SK-N-SH (cell line): ENCODE measurements around the gene EFEMP2. TPM values are rescaled to one million over a fixed set of nuclear protein-coding genes. Genes with fewer than 3 reads are reported as not detected.
"Not testable (repeated sequence)": the region's sequence is repeated elsewhere in the genome, so short reads cannot be mapped to it uniquely, and the experiment has no call there.

Experiments used
- CTCF ChIA-PET: fragments of 300-600, 350-600 bp; formaldehyde crosslinking; extraction: SDS; loops from one replicate; lab custom pipeline; 2021; lab: Yijun Ruan, JAX
- POLR2A ChIA-PET: fragments of 350-600 bp; sonication (Branson Sonifier 250); formaldehyde crosslinking; extraction: SDS; loops from one replicate; lab custom pipeline; 2020; ENCODE audit warnings: antibody characterized with exemption, inconsistent platforms; lab: Yijun Ruan, JAX
- DNase-seq: peaks from one replicate; pipeline ENCODE4 v3.0.0; 2012
- H2AFZ ChIP-seq: fragments of 200-600 bp; sonication (generic); 2 replicates; pipeline ENCODE4 v1.8.1; 2016; ENCODE audit warnings: antibody characterized with exemption, mild to moderate bottlenecking, low read depth
- H3F3A ChIP-seq: fragments of 200-600 bp; sonication (generic); replicated peaks from 2 replicates; pipeline ENCODE3; 2016; ENCODE audit warnings: antibody characterized with exemption, mild to moderate bottlenecking; ENCODE audit not compliant: insufficient read depth
- H3K27ac ChIP-seq, 2 experiments: fragments of 200-500 bp in 1 of 2; fragments of 200-600 bp in 1 of 2; sonication (Bioruptor generic) in 1 of 2; sonication (generic), shearing (Covaris generic) in 1 of 2; 2 replicates each; pipeline versions ENCODE4 v1.5.1 to v1.6.1; 2014 to 2016; ENCODE audit warnings: low read depth in 2 of 2, inconsistent platforms in 1 of 2, low read length in 1 of 2, mild to moderate bottlenecking in 1 of 2, mixed read lengths in 1 of 2
- H3K27me3 ChIP-seq: fragments of 200-600 bp; sonication (generic), shearing (Covaris generic); 2 replicates; pipeline ENCODE4 v1.6.1; 2016; ENCODE audit warnings: mixed run types; ENCODE audit not compliant: insufficient read depth
- H3K36me3 ChIP-seq, 2 experiments: fragments of 200-500 bp in 1 of 2; fragments of 200-600 bp in 1 of 2; sonication (Bioruptor generic) in 1 of 2; sonication (generic) in 1 of 2; replicated peaks in 1 of 2; 2 replicates each; pipeline versions ENCODE3 to v1.5.1; 2014 to 2016; ENCODE audit warnings: low read length in 1 of 2, mild to moderate bottlenecking in 1 of 2; ENCODE audit not compliant: insufficient read depth in 2 of 2, control insufficient read depth in 1 of 2
- H3K4me1 ChIP-seq, 2 experiments: fragments of 200-500 bp in 1 of 2; fragments of 200-600 bp in 1 of 2; sonication (Bioruptor generic) in 1 of 2; sonication (generic), shearing (Covaris generic) in 1 of 2; 2 replicates each; pipeline versions ENCODE4 v1.5.1 to v1.6.1; 2014 to 2016; ENCODE audit warnings: low read depth in 1 of 2, low read length in 1 of 2, mixed run types in 1 of 2; ENCODE audit not compliant: insufficient read depth in 2 of 2, control insufficient read depth in 1 of 2
- H3K4me2 ChIP-seq: fragments of 200-600 bp; sonication (generic), shearing (Covaris generic); 2 replicates; pipeline ENCODE4 v1.6.1; 2017; ENCODE audit warnings: mixed run types
- H3K4me3 ChIP-seq, 2 experiments: fragments of 200-500 bp in 1 of 2; fragments of 200-600 bp in 1 of 2; sonication (Bioruptor generic) in 1 of 2; sonication (generic), shearing (Covaris generic) in 1 of 2; 2 replicates each; pipeline versions ENCODE4 v1.5.1 to v1.8.1; 2014 to 2016; ENCODE audit warnings: low read depth in 2 of 2, inconsistent platforms in 1 of 2, low read length in 1 of 2, mild to moderate bottlenecking in 1 of 2, mixed read lengths in 1 of 2, moderate library complexity in 1 of 2
- H3K79me2 ChIP-seq: fragments of 200-600 bp; sonication (generic); 2 replicates; pipeline ENCODE4 v1.8.1; 2017; ENCODE audit warnings: mild to moderate bottlenecking; ENCODE audit not compliant: insufficient read depth
- H3K9ac ChIP-seq: fragments of 200-600 bp; sonication (generic); 2 replicates; pipeline ENCODE4 v1.6.1; 2017; ENCODE audit warnings: mixed run types
- H3K9me2 ChIP-seq: fragments of 200-600 bp; sonication (generic); 2 replicates; pipeline ENCODE4 v1.6.1; 2017; ENCODE audit warnings: mixed run types
- H3K9me3 ChIP-seq: fragments of 200-600 bp; sonication (generic); 2 replicates; pipeline ENCODE4 v1.6.1; 2017; ENCODE audit warnings: mixed run types, mild to moderate bottlenecking, moderate library complexity
- H4K20me1 ChIP-seq: fragments of 200-600 bp; sonication (generic); 2 replicates; pipeline ENCODE4 v1.6.1; 2017; ENCODE audit warnings: mild to moderate bottlenecking, mixed run types; ENCODE audit not compliant: insufficient read depth
- ELF1 ChIP-seq: IDR thresholded peaks from 2 replicates; pipeline ENCODE4 v1.4.0; 2012
- EP300 ChIP-seq, 2 experiments: IDR thresholded peaks; 2 replicates each; pipeline versions ENCODE4 v1.4.0 to v1.6.1; 2012; ENCODE audit warnings: borderline replicate concordance in 1 of 2, low read depth in 1 of 2, low read length in 1 of 2
- FOSL2 ChIP-seq: IDR thresholded peaks from 2 replicates; pipeline ENCODE4 v1.4.0; 2012; ENCODE audit warnings: low read depth, mild to moderate bottlenecking, moderate library complexity, borderline replicate concordance
- FOXJ3 ChIP-seq: sonication (generic); formaldehyde crosslinking; IDR thresholded peaks from 2 replicates; pipeline ENCODE4 v1.5.1; 2020; ENCODE audit warnings: mild to moderate bottlenecking, missing genetic modification reagents
- FOXM1 ChIP-seq: IDR thresholded peaks from 2 replicates; pipeline ENCODE4 v1.4.0; 2012; ENCODE audit warnings: low read depth, mild to moderate bottlenecking
- IRF3 ChIP-seq: fragments of 150-350 bp; IDR thresholded peaks from 2 replicates; pipeline ENCODE4 v1.6.1; 2016; ENCODE audit warnings: mild to moderate bottlenecking, low read depth, low read length
- MEF2A ChIP-seq: IDR thresholded peaks from 2 replicates; pipeline ENCODE4 v1.4.0; 2012; ENCODE audit warnings: low read depth, borderline replicate concordance
- MXI1 ChIP-seq: IDR thresholded peaks from 2 replicates; pipeline ENCODE4 v1.6.1; 2012; ENCODE audit warnings: mild to moderate bottlenecking, low read depth, low read length, improper control_type of control experiment
- NRF1 ChIP-seq: IDR thresholded peaks from 2 replicates; pipeline ENCODE4 v1.6.1; 2012; ENCODE audit warnings: low read depth, mild to moderate bottlenecking, low read length
- RCOR1 ChIP-seq: fragments of 150-350 bp; IDR thresholded peaks from 2 replicates; pipeline ENCODE4 v1.6.1; 2017; ENCODE audit warnings: antibody characterized with exemption, low read length
- RFX5 ChIP-seq: IDR thresholded peaks from 2 replicates; pipeline ENCODE4 v1.6.1; 2012; ENCODE audit warnings: mild to moderate bottlenecking, improper control_type of control experiment, low read length
- RXRA ChIP-seq: IDR thresholded peaks from 2 replicates; pipeline ENCODE4 v1.4.0; 2012; ENCODE audit warnings: low read depth, mild to moderate bottlenecking, borderline replicate concordance
- TCF12 ChIP-seq: IDR thresholded peaks from 2 replicates; pipeline ENCODE4 v1.4.0; 2012
- TEAD4 ChIP-seq: IDR thresholded peaks from 2 replicates; pipeline ENCODE4 v1.4.0; 2012; ENCODE audit warnings: mild to moderate bottlenecking, borderline replicate concordance; ENCODE audit not compliant: insufficient read depth
- USF2 ChIP-seq: fragments of 150-350 bp; IDR thresholded peaks from 2 replicates; pipeline ENCODE4 v1.6.1; 2017; ENCODE audit warnings: antibody characterized with exemption, low read length, low read depth, borderline replicate concordance
- ZBTB33 ChIP-seq: IDR thresholded peaks from 2 replicates; pipeline ENCODE4 v1.4.0; 2012; ENCODE audit warnings: low read depth, borderline replicate concordance
- WGBS: methylation state at CpG from one replicate; pipeline ENCODE4 v1.1.6; 2017; ENCODE audit warnings: low lambda C conversion rate; 5-methylcytosine and 5-hydroxymethylcytosine counted together
- polyA plus RNA-seq, 3 experiments: library from polyadenylated mRNA; depleted of rRNA; stranded (reverse); fragments of >200 nt; gene quantifications; 2 replicates each; pipeline ENCODE4 v1.2.3, GENCODE V29; 2012
- TF ChIP-seq, protein P1 (sequence below): IDR thresholded peaks from 2 replicates; pipeline ENCODE4 v1.6.1; 2012; ENCODE audit warnings: mild to moderate bottlenecking, low read depth, low read length, moderate library complexity

Gene EFEMP2
- polyA plus RNA-seq, 1 of the 3 experiments (the other 2 are of a cell fraction), result 203 TPM

- POLR2A ChIA-PET, H3K9me2 ChIP-seq, H3K9me3 ChIP-seq, H2AFZ ChIP-seq, DNase-seq, H3K27me3 ChIP-seq: not testable (repeated sequence)
- Histone ChIP-seq H3K27ac (peak overlapping the region in 1 of 2 experiments; percentile 94; a peak in 3 of 4 replicates), H3K79me2 (peaks cover 68% of the 10 kb centered on the region), H3K4me2 (peak overlapping the region; percentile 98), H3K36me3 (peaks cover 0 to 37% of the 10 kb centered on the region in 2 experiments), H3K4me3 (peak overlapping the region; percentile 65 to 70), H4K20me1 (peaks cover 63% of the 10 kb centered on the region), H3K9ac (peak overlapping the region; percentile 76; the same call in 1 of the 2 replicates), H3K4me1 (peaks cover 46 to 52% of the 10 kb centered on the region in 2 experiments), H3F3A (peaks cover 95% of the 10 kb centered on the region)
- 0 out of 2 replicates have a peak, but pooled peaks have one; percentile 7 for TF ChIP-seq ZBTB33
- CTCF ChIA-PET, result interaction anchor here (0.6 to 15.2 kb wide), 7 partner anchors 19 to 450 kb away, joined by 3 to 374 read pairs (median 4); partner anchors contain the start of genes CFL1, EFEMP2 and MUS81
- 93% methylated on average over 5 of the region's 5 CpGs for WGBS
Observed at GRCh38 chr11:65892137-65892540, 19.5 kb upstream of the EFEMP2 start.

DNA sequence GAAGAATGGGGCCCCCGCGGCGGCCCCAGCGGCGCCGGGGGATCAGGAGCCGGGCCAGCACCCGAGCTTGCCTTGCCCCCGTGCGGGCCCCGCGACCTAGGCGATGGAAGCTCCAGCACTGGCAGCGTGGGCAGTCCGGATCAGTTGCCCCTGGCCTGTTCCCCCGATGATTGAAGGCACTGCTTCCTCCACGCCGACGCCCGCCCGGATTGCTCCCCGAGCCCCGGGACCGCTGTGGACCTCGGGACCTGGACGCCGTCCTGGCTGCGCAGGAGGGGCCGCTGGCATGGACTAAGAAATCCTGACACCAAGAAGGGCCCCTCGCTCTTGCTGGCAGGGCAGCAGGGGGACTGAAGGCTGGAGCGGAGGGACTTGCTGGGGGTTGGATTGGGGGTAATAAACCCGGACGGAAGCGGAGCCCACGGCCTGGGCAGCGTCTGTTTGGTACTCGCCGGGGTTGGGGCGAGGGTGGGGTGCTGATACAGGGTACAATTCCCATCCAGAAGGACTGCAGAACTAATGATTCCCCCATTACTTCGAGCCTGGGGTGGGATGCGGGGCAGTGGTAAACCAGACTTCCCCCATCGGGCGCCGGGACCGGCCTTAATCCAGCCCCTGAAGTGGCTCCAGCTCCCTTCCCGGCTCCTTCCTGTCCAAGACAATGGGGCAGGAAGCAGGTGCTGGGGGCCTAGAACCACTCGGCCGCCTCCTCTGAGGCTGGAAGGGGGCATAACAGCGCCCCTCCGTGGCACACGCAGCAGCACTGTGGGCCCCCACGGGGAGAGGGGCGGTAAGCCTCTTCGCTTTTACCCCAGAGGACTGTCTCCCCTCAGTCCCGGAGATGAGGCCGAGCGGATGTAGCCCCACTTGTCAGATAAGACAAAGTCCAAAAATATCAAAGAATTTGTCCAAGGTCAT lies 18.9 kb upstream of the EFEMP2 start:
- Histone ChIP-seq H3K36me3 (peaks cover 4 to 37% of the 10 kb centered on the region in 2 experiments), H3K4me3 (peak overlapping the region; percentile 65 to 70), H3K79me2 (peaks cover 68% of the 10 kb centered on the region), H3K27me3 (no peaks in the 10 kb centered on the region), H2AFZ (no peak overlapping the region), H3K4me1 (peaks cover 52% of the 10 kb centered on the region in 2 experiments), H3K9me2 (no peaks in the 10 kb centered on the region), H3K27ac (peak overlapping the region; percentile 87 to 94), H4K20me1 (peaks cover 57% of the 10 kb centered on the region), H3K9me3 (no peaks in the 10 kb centered on the region), H3F3A (peaks cover 88% of the 10 kb centered on the region), H3K4me2 (peak overlapping the region; percentile 98), H3K9ac (peak overlapping the region; percentile 76)
- peak; percentile 65 for DNase-seq
- ChIA-PET CTCF (interaction anchor here (0.6 to 15.2 kb wide), 14 partner anchors 9 to 451 kb away, joined by 3 to 374 read pairs (median 7); partner anchors contain the start of genes C11orf68, CFL1, EFEMP2 and FOSL1), POLR2A (interaction anchor here (0.5 to 3.8 kb wide), 12 partner anchors 10 to 180 kb away, joined by 3 to 46 read pairs (median 3); partner anchors contain the start of genes CFL1, CTSW, MUS81 and SART1)
- WGBS, result 35% methylated on average over 14 of the region's 57 CpGs
- TF ChIP-seq FOXJ3 (no peak), FOXM1 (no peak), RXRA (no peak), MXI1 (no peak), FOSL2 (no peak), IRF3 (no peak), EP300 (IDR thresholded peaks at IDR 0.05; ENCODE audit: borderline replicate concordance in 1 of 2, low read depth in 1 of 2, low read length in 1 of 2) (no peak), NRF1 (no peak), TCF12 (no peak), ELF1 (0 out of 2 replicates have a peak, but pooled peaks have one; percentile 7), MEF2A (no peak; the same call in 1 of the 2 replicates), RCOR1 (no peak), RFX5 (no peak), TEAD4 (0 out of 2 replicates have a peak, but pooled peaks have one; percentile 8), USF2 (no peak)
- TF ChIP-seq, protein P1, sequence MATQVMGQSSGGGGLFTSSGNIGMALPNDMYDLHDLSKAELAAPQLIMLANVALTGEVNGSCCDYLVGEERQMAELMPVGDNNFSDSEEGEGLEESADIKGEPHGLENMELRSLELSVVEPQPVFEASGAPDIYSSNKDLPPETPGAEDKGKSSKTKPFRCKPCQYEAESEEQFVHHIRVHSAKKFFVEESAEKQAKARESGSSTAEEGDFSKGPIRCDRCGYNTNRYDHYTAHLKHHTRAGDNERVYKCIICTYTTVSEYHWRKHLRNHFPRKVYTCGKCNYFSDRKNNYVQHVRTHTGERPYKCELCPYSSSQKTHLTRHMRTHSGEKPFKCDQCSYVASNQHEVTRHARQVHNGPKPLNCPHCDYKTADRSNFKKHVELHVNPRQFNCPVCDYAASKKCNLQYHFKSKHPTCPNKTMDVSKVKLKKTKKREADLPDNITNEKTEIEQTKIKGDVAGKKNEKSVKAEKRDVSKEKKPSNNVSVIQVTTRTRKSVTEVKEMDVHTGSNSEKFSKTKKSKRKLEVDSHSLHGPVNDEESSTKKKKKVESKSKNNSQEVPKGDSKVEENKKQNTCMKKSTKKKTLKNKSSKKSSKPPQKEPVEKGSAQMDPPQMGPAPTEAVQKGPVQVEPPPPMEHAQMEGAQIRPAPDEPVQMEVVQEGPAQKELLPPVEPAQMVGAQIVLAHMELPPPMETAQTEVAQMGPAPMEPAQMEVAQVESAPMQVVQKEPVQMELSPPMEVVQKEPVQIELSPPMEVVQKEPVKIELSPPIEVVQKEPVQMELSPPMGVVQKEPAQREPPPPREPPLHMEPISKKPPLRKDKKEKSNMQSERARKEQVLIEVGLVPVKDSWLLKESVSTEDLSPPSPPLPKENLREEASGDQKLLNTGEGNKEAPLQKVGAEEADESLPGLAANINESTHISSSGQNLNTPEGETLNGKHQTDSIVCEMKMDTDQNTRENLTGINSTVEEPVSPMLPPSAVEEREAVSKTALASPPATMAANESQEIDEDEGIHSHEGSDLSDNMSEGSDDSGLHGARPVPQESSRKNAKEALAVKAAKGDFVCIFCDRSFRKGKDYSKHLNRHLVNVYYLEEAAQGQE, result no peak
